ENCODE data around the gene AVEN.

The AVEN gene

GRCh38 chr15:33913459-33913858 is 125.5 kb downstream of the AVEN start:
- Histone ChIP-seq H2BK5ac (ENCODE audit: low read depth, low read length, poor library complexity) (no peak overlapping the region), H3K79me1 (ENCODE audit: low read length) (no peaks in the 10 kb centered on the region), H4K91ac (ENCODE audit: low read depth, low read length) (no peak overlapping the region), H3K27me3 (ENCODE audit: insufficient read depth, low read length) (no peaks in the 10 kb centered on the region), H3K9ac (ENCODE audit: low read length) (no peak overlapping the region), H3K27ac (ENCODE audit: low read depth, low read length) (no peak overlapping the region), H3K4ac (ENCODE audit: low read depth, low read length) (no peak overlapping the region), H3K9me3 (ENCODE audit: insufficient read depth, low read depth, low read length) (no peaks in the 10 kb centered on the region), H3K23ac (ENCODE audit: low read length) (no peak overlapping the region), H4K8ac (ENCODE audit: low read depth, low read length) (no peak overlapping the region), H3K18ac (ENCODE audit: low read length) (no peak overlapping the region), H4K12ac (ENCODE audit: low read depth, low read length) (no peak overlapping the region), H2BK12ac (ENCODE audit: low read length) (no peak overlapping the region), H2AK5ac (ENCODE audit: low read length) (no peak overlapping the region), H3K36me3 (ENCODE audit: control insufficient read depth in 1 of 2, insufficient read depth in 2 of 2, low read length in 2 of 2) (no peaks in the 10 kb centered on the region), H3K4me3 (ENCODE audit: low read depth, low read length) (no peak overlapping the region), H2AFZ (ENCODE audit: insufficient read depth, low read length, poor library complexity) (no peak overlapping the region), H3K79me2 (ENCODE audit: control insufficient read depth, insufficient read depth, low read length, poor library complexity) (peaks cover 2% of the 10 kb centered on the region), H3K14ac (ENCODE audit: low read length) (no peak overlapping the region), H3K4me2 (ENCODE audit: low read length) (no peak overlapping the region), H3K4me1 (ENCODE audit: control insufficient read depth in 1 of 2, insufficient read depth in 2 of 2, low read length in 2 of 2) (peaks cover 5 to 7% of the 10 kb centered on the region in 2 experiments), H2BK120ac (ENCODE audit: insufficient read depth, low read length, poor library complexity) (no peak overlapping the region)
- no peak for DNase-seq
- WGBS (ENCODE audit: extremely low coverage, insufficient coverage, insufficient read length) = no CpG with 5 or more reads among the region's 1 CpG

- no peak overlapping the region for H2AK5ac ChIP-seq (ENCODE audit: low read length)
- H3K4me3 ChIP-seq (ENCODE audit: low read depth, low read length) = no peak overlapping the region
- H2BK5ac ChIP-seq (ENCODE audit: low read depth, low read length, poor library complexity) = no peak overlapping the region
- H3K14ac ChIP-seq (ENCODE audit: low read length) = no peak overlapping the region
- peaks cover 2% of the 10 kb centered on the region for H3K79me2 ChIP-seq (ENCODE audit: control insufficient read depth, insufficient read depth, low read length, poor library complexity)
- H3K18ac ChIP-seq (ENCODE audit: low read length) = no peak overlapping the region
- no peaks in the 10 kb centered on the region for H3K27me3 ChIP-seq (ENCODE audit: insufficient read depth, low read length)
- no peaks in the 10 kb centered on the region for H3K36me3 ChIP-seq (ENCODE audit: control insufficient read depth in 1 of 2, insufficient read depth in 2 of 2, low read length in 2 of 2)
- H3K4ac ChIP-seq (ENCODE audit: low read depth, low read length) = no peak overlapping the region
- no peak overlapping the region for H4K12ac ChIP-seq (ENCODE audit: low read depth, low read length)
- H2AFZ ChIP-seq (ENCODE audit: insufficient read depth, low read length, poor library complexity) = no peak overlapping the region
- no peak overlapping the region for H4K8ac ChIP-seq (ENCODE audit: low read depth, low read length)
- H3K4me1 ChIP-seq (ENCODE audit: control insufficient read depth in 1 of 2, insufficient read depth in 2 of 2, low read length in 2 of 2) = peaks cover 5 to 7% of the 10 kb centered on the region in 2 experiments
- H2BK120ac ChIP-seq (ENCODE audit: insufficient read depth, low read length, poor library complexity) = no peak overlapping the region
- no peak for DNase-seq
- no peak overlapping the region for H3K4me2 ChIP-seq (ENCODE audit: low read length)
- H3K23ac ChIP-seq (ENCODE audit: low read length) = no peak overlapping the region
- no peak overlapping the region for H2BK12ac ChIP-seq (ENCODE audit: low read length)
- H3K27ac ChIP-seq (ENCODE audit: low read depth, low read length) = no peak overlapping the region
- H3K79me1 ChIP-seq (ENCODE audit: low read length) = no peaks in the 10 kb centered on the region
- no peaks in the 10 kb centered on the region for H3K9me3 ChIP-seq (ENCODE audit: insufficient read depth, low read depth, low read length)
- no peak overlapping the region for H4K91ac ChIP-seq (ENCODE audit: low read depth, low read length)
- no peak overlapping the region for H3K9ac ChIP-seq (ENCODE audit: low read length)
Observed at GRCh38 chr15:33912326-33912725, 126.7 kb downstream of the AVEN start.

- Histone ChIP-seq H3K9ac (ENCODE audit: low read length) (no peak overlapping the region), H3K36me3 (ENCODE audit: control insufficient read depth in 1 of 2, insufficient read depth in 2 of 2, low read length in 2 of 2) (no peaks in the 10 kb centered on the region), H4K91ac (ENCODE audit: low read depth, low read length) (no peak overlapping the region), H3K79me2 (ENCODE audit: control insufficient read depth, insufficient read depth, low read length, poor library complexity) (peaks cover 2% of the 10 kb centered on the region), H2BK120ac (ENCODE audit: insufficient read depth, low read length, poor library complexity) (no peak overlapping the region), H2BK5ac (ENCODE audit: low read depth, low read length, poor library complexity) (no peak overlapping the region), H2AK5ac (ENCODE audit: low read length) (no peak overlapping the region), H4K12ac (ENCODE audit: low read depth, low read length) (no peak overlapping the region), H2AFZ (ENCODE audit: insufficient read depth, low read length, poor library complexity) (no peak overlapping the region), H3K4me3 (ENCODE audit: low read depth, low read length) (no peak overlapping the region), H4K8ac (ENCODE audit: low read depth, low read length) (no peak overlapping the region), H3K4ac (ENCODE audit: low read depth, low read length) (no peak overlapping the region), H3K4me1 (ENCODE audit: control insufficient read depth in 1 of 2, insufficient read depth in 2 of 2, low read length in 2 of 2) (peaks cover 3% of the 10 kb centered on the region in 2 experiments), H2BK12ac (ENCODE audit: low read length) (no peak overlapping the region), H3K18ac (ENCODE audit: low read length) (no peak overlapping the region), H3K14ac (ENCODE audit: low read length) (no peak overlapping the region), H3K27ac (ENCODE audit: low read depth, low read length) (no peak overlapping the region), H3K27me3 (ENCODE audit: insufficient read depth, low read length) (no peaks in the 10 kb centered on the region), H3K23ac (ENCODE audit: low read length) (no peak overlapping the region), H3K79me1 (ENCODE audit: low read length) (no peaks in the 10 kb centered on the region), H3K4me2 (ENCODE audit: low read length) (no peak overlapping the region), H3K9me3 (ENCODE audit: insufficient read depth, low read depth, low read length) (no peaks in the 10 kb centered on the region)
- no peak for DNase-seq
- WGBS (ENCODE audit: extremely low coverage, insufficient coverage, insufficient read length) = no CpG with 5 or more reads among the region's 3 CpGs
Observed at GRCh38 chr15:33910741-33911140, 128.3 kb downstream of the AVEN start.

GRCh38 chr15:33908406-33908805 is 130.6 kb downstream of the AVEN start:
- Histone ChIP-seq H3K36me3 (ENCODE audit: control insufficient read depth in 1 of 2, insufficient read depth in 2 of 2, low read length in 2 of 2) (no peaks in the 10 kb centered on the region), H3K14ac (ENCODE audit: low read length) (no peak overlapping the region), H2BK12ac (ENCODE audit: low read length) (no peak overlapping the region), H4K12ac (ENCODE audit: low read depth, low read length) (no peak overlapping the region), H2BK5ac (ENCODE audit: low read depth, low read length, poor library complexity) (no peak overlapping the region), H4K91ac (ENCODE audit: low read depth, low read length) (no peak overlapping the region), H3K9ac (ENCODE audit: low read length) (no peak overlapping the region), H3K79me2 (ENCODE audit: control insufficient read depth, insufficient read depth, low read length, poor library complexity) (no peaks in the 10 kb centered on the region), H4K8ac (ENCODE audit: low read depth, low read length) (no peak overlapping the region), H3K9me3 (ENCODE audit: insufficient read depth, low read depth, low read length) (no peaks in the 10 kb centered on the region), H3K27me3 (ENCODE audit: insufficient read depth, low read length) (no peaks in the 10 kb centered on the region), H3K4me2 (ENCODE audit: low read length) (no peak overlapping the region), H3K4me3 (ENCODE audit: low read depth, low read length) (no peak overlapping the region), H3K79me1 (ENCODE audit: low read length) (no peaks in the 10 kb centered on the region), H2BK120ac (ENCODE audit: insufficient read depth, low read length, poor library complexity) (no peak overlapping the region), H2AFZ (ENCODE audit: insufficient read depth, low read length, poor library complexity) (no peak overlapping the region), H3K18ac (ENCODE audit: low read length) (no peak overlapping the region), H3K4me1 (ENCODE audit: control insufficient read depth in 1 of 2, insufficient read depth in 2 of 2, low read length in 2 of 2) (no peaks in the 10 kb centered on the region), H2AK5ac (ENCODE audit: low read length) (no peak overlapping the region), H3K27ac (ENCODE audit: low read depth, low read length) (no peak overlapping the region), H3K23ac (ENCODE audit: low read length) (no peak overlapping the region), H3K4ac (ENCODE audit: low read depth, low read length) (no peak overlapping the region)
- no peak for DNase-seq
- WGBS (ENCODE audit: extremely low coverage, insufficient coverage, insufficient read length) = no CpG with 5 or more reads among the region's 3 CpGs

- Histone ChIP-seq H2AK5ac (ENCODE audit: low read length) (no peak overlapping the region), H3K4me2 (ENCODE audit: low read length) (no peak overlapping the region), H3K4me3 (ENCODE audit: low read depth, low read length) (no peak overlapping the region), H3K27ac (ENCODE audit: low read depth, low read length) (no peak overlapping the region), H2BK120ac (ENCODE audit: insufficient read depth, low read length, poor library complexity) (no peak overlapping the region), H4K91ac (ENCODE audit: low read depth, low read length) (no peak overlapping the region), H2BK12ac (ENCODE audit: low read length) (no peak overlapping the region), H2BK5ac (ENCODE audit: low read depth, low read length, poor library complexity) (no peak overlapping the region), H3K4me1 (ENCODE audit: control insufficient read depth in 1 of 2, insufficient read depth in 2 of 2, low read length in 2 of 2) (no peaks in the 10 kb centered on the region), H3K9me3 (ENCODE audit: insufficient read depth, low read depth, low read length) (no peaks in the 10 kb centered on the region), H3K27me3 (ENCODE audit: insufficient read depth, low read length) (no peaks in the 10 kb centered on the region), H3K36me3 (ENCODE audit: control insufficient read depth in 1 of 2, insufficient read depth in 2 of 2, low read length in 2 of 2) (no peaks in the 10 kb centered on the region), H3K23ac (ENCODE audit: low read length) (no peak overlapping the region), H3K18ac (ENCODE audit: low read length) (no peak overlapping the region), H3K9ac (ENCODE audit: low read length) (no peak overlapping the region), H3K79me1 (ENCODE audit: low read length) (no peaks in the 10 kb centered on the region), H3K79me2 (ENCODE audit: control insufficient read depth, insufficient read depth, low read length, poor library complexity) (no peaks in the 10 kb centered on the region), H3K4ac (ENCODE audit: low read depth, low read length) (no peak overlapping the region), H3K14ac (ENCODE audit: low read length) (no peak overlapping the region), H4K12ac (ENCODE audit: low read depth, low read length) (no peak overlapping the region), H2AFZ (ENCODE audit: insufficient read depth, low read length, poor library complexity) (no peak overlapping the region), H4K8ac (ENCODE audit: low read depth, low read length) (no peak overlapping the region)
- DNase-seq = no peak
Observed at GRCh38 chr15:33907326-33907725, 131.7 kb downstream of the AVEN start.
